Suprapubic skin (tissue), 4 donors: ENCODE results near the gene HAND1. TPM values are rescaled to one million over a fixed set of nuclear protein-coding genes. Genes with fewer than 3 reads are reported as not detected.

Source experiments
- DNase-seq, 2 donors: peaks; one replicate each; pipeline ENCODE4 v3.0.0-alpha.2; 2019; ENCODE audit warnings: low spot score in 2 of 2
- H3K27ac ChIP-seq: fragments of 200-600 bp; sonication (generic); one replicate; pipeline ENCODE4 v1.5.1; 2019
- H3K27me3 ChIP-seq: fragments of 200-600 bp; sonication (generic); one replicate; pipeline ENCODE4 v1.5.1; 2019
- H3K36me3 ChIP-seq: fragments of 200-600 bp; sonication (generic); one replicate; pipeline ENCODE4 v1.5.1; 2019
- H3K4me1 ChIP-seq: fragments of 200-600 bp; sonication (generic); one replicate; pipeline ENCODE4 v1.5.1; 2019
- H3K4me3 ChIP-seq: fragments of 200-600 bp; sonication (generic); one replicate; pipeline ENCODE4 v1.5.1; 2019; ENCODE audit warnings: mild to moderate bottlenecking
- H3K9me3 ChIP-seq: fragments of 200-600 bp; sonication (generic); one replicate; pipeline ENCODE4 v1.5.1; 2019
- CTCF ChIP-seq, 2 donors: fragments of 200-600 bp in 1 of 2; fragments of 450-650 bp in 1 of 2; sonication (generic) in 1 of 2; IDR thresholded peaks; one replicate each; pipeline ENCODE4 v1.5.1; 2016 to 2019; ENCODE audit warnings: antibody characterized with exemption in 2 of 2, mild to moderate bottlenecking in 1 of 2, moderate library complexity in 1 of 2
- EP300 ChIP-seq: sonication (generic); formaldehyde crosslinking; IDR thresholded peaks from one replicate; pipeline ENCODE4 v1.6.1; 2017; ENCODE audit warnings: antibody characterized with exemption
- POLR2A ChIP-seq, 2 donors: fragments of 450-650 bp; IDR thresholded peaks; one replicate each; pipeline ENCODE4 v1.6.1; 2017; ENCODE audit warnings: antibody characterized with exemption in 2 of 2, mild to moderate bottlenecking in 2 of 2, moderate library complexity in 2 of 2
- POLR2AphosphoS5 ChIP-seq, 3 donors: sonication (generic); formaldehyde crosslinking; IDR thresholded peaks; one replicate each; pipeline ENCODE4 v1.6.1; 2017; ENCODE audit warnings: antibody characterized with exemption in 3 of 3
- WGBS: methylation state at CpG from one replicate; pipeline ENCODE4 v1.1.5; 2018; 5-methylcytosine and 5-hydroxymethylcytosine counted together
- total RNA-seq, 4 donors: library from RNA; depleted of rRNA; stranded (reverse); fragments of >200 nt; gene quantifications; one replicate each; pipeline ENCODE4 v1.1.0, GENCODE V29; 2016

HAND1 gene
- total RNA-seq, 4 donors from 2014 or later: not detected

- TF ChIP-seq POLR2A (IDR thresholded peaks at IDR 0.05) (no peak), POLR2AphosphoS5 (IDR thresholded peaks at IDR 0.05) (no peak), EP300 (no peak), CTCF (IDR thresholded peaks at IDR 0.05) (no peak)
- 95% methylated on average over 8 of the region's 8 CpGs for WGBS
Measured at GRCh38 chr5:154506049-154506715, 28.2 kb upstream of the HAND1 start.

GRCh38 chr5:154505567-154505966, 27.5 kb upstream of the HAND1 start:
- Histone ChIP-seq H3K27ac (no peak overlapping the region), H3K9me3 (no peaks in the 10 kb centered on the region), H3K27me3 (peaks cover 1% of the 10 kb centered on the region), H3K4me1 (no peaks in the 10 kb centered on the region), H3K36me3 (no peaks in the 10 kb centered on the region), H3K4me3 (no peak overlapping the region)
- no peak for DNase-seq
- WGBS: 79% methylated on average over 10 of the region's 10 CpGs
- TF ChIP-seq CTCF (IDR thresholded peaks at IDR 0.05) (no peak), EP300 (no peak), POLR2A (IDR thresholded peaks at IDR 0.05) (no peak), POLR2AphosphoS5 (IDR thresholded peaks at IDR 0.05) (no peak)

More at GRCh38 chr5:154506049-154506715, 28.2 kb upstream of the HAND1 start:
- no peak for DNase-seq
- Histone ChIP-seq H3K27ac (no peak overlapping the region), H3K27me3 (peaks cover 8% of the 10 kb centered on the region), H3K9me3 (no peaks in the 10 kb centered on the region), H3K4me1 (no peaks in the 10 kb centered on the region), H3K4me3 (no peak overlapping the region), H3K36me3 (no peaks in the 10 kb centered on the region)

- no peak overlapping the region for H3K27ac ChIP-seq
- TF ChIP-seq POLR2AphosphoS5 (IDR thresholded peaks at IDR 0.05): no peak
- no peak for TF ChIP-seq POLR2A (IDR thresholded peaks at IDR 0.05)
- TF ChIP-seq CTCF (IDR thresholded peaks at IDR 0.05): no peak
- TF ChIP-seq EP300: no peak
- H3K36me3 ChIP-seq: no peaks in the 10 kb centered on the region
- no peaks in the 10 kb centered on the region for H3K4me1 ChIP-seq
- peaks cover 2% of the 10 kb centered on the region for H3K27me3 ChIP-seq
- no peaks in the 10 kb centered on the region for H3K9me3 ChIP-seq
- no peak overlapping the region for H3K4me3 ChIP-seq
- 89% methylated on average over 2 of the region's 2 CpGs for WGBS
- DNase-seq: no peak
Measured at GRCh38 chr5:154503698-154504039, 25.6 kb upstream of the HAND1 start.

GRCh38 chr5:154502180-154502579, 24.2 kb upstream of the HAND1 start:
- TF ChIP-seq POLR2A (IDR thresholded peaks at IDR 0.05) (no peak), EP300 (no peak), POLR2AphosphoS5 (IDR thresholded peaks at IDR 0.05) (no peak), CTCF (IDR thresholded peaks at IDR 0.05) (no peak)
- 100% methylated on average over 1 of the region's 1 CpG for WGBS

GRCh38 chr5:154501566-154501965, 23.5 kb upstream of the HAND1 start:
- 76% methylated on average over 2 of the region's 2 CpGs for WGBS
- no peak overlapping the region for H3K27ac ChIP-seq
- no peaks in the 10 kb centered on the region for H3K9me3 ChIP-seq
- H3K27me3 ChIP-seq: peaks cover 11% of the 10 kb centered on the region
- H3K4me1 ChIP-seq: no peaks in the 10 kb centered on the region
- no peaks in the 10 kb centered on the region for H3K36me3 ChIP-seq
- no peak overlapping the region for H3K4me3 ChIP-seq
- no peak for DNase-seq
- TF ChIP-seq EP300 (no peak), CTCF (IDR thresholded peaks at IDR 0.05) (no peak), POLR2A (IDR thresholded peaks at IDR 0.05) (no peak)

More at GRCh38 chr5:154502180-154502579, 24.2 kb upstream of the HAND1 start:
- Histone ChIP-seq H3K36me3 (no peaks in the 10 kb centered on the region), H3K9me3 (no peaks in the 10 kb centered on the region), H3K27me3 (peaks cover 7% of the 10 kb centered on the region), H3K4me3 (no peak overlapping the region), H3K27ac (no peak overlapping the region), H3K4me1 (no peaks in the 10 kb centered on the region)
- no peak for DNase-seq
